ENCODE measurements around the gene TVP23C.

- no peak for TF ChIP-seq POLR2A (IDR thresholded peaks at IDR 0.05)
- TF ChIP-seq, protein P1, sequence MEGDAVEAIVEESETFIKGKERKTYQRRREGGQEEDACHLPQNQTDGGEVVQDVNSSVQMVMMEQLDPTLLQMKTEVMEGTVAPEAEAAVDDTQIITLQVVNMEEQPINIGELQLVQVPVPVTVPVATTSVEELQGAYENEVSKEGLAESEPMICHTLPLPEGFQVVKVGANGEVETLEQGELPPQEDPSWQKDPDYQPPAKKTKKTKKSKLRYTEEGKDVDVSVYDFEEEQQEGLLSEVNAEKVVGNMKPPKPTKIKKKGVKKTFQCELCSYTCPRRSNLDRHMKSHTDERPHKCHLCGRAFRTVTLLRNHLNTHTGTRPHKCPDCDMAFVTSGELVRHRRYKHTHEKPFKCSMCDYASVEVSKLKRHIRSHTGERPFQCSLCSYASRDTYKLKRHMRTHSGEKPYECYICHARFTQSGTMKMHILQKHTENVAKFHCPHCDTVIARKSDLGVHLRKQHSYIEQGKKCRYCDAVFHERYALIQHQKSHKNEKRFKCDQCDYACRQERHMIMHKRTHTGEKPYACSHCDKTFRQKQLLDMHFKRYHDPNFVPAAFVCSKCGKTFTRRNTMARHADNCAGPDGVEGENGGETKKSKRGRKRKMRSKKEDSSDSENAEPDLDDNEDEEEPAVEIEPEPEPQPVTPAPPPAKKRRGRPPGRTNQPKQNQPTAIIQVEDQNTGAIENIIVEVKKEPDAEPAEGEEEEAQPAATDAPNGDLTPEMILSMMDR (IDR thresholded peaks at IDR 0.05 in 8 of 11, conservative IDR thresholded peaks at IDR 0.05 in 3 of 11): no peak
- TF ChIP-seq POLR2AphosphoS5 (IDR thresholded peaks at IDR 0.05): no peak
Measured at GRCh38 chr17:15492186-15492585, 71.1 kb downstream of the TVP23C start.

Measured in spleen (tissue), 7 donors.